ENCODE measurements around the gene PPHLN1.

GRCh38 chr12:42444192-42444943 is 118.4 kb downstream of the PPHLN1 start:
- TF ChIP-seq POU6F1 (CRISPR knock-in tag; IDR thresholded peaks at IDR 0.05; ENCODE audit: borderline replicate concordance, low read depth) = no peak
- no peak for TF ChIP-seq ARNTL (CRISPR knock-in tag; IDR thresholded peaks at IDR 0.05; ENCODE audit: borderline replicate concordance, low read depth)

All from SK-N-SH treated with all-trans-retinoic acid at 6 μM for 48 hours (cell line).